Osteocyte (in vitro differentiated cells): ENCODE results near the gene CLPTM1L. TPM values are rescaled to one million over a fixed set of nuclear protein-coding genes. Genes with fewer than 3 reads are reported as not detected.

Experiments used
- DNase-seq: peaks from one replicate; pipeline ENCODE4 v3.0.0; 2021; ENCODE audit warnings: mixed read lengths; ENCODE audit not compliant: unreplicated experiment; ENCODE audit errors: extremely low spot score
- H3K27ac Mint-ChIP-seq: one replicate; pipeline ENCODE4 v1.8.0; 2021; ENCODE audit warnings: mild to moderate bottlenecking, mixed read lengths; ENCODE audit not compliant: unreplicated experiment
- H3K27me3 Mint-ChIP-seq: one replicate; pipeline ENCODE4 v1.8.0; 2021; ENCODE audit warnings: mixed read lengths; ENCODE audit not compliant: unreplicated experiment
- H3K36me3 Mint-ChIP-seq: one replicate; pipeline ENCODE4 v1.8.0; 2021; ENCODE audit warnings: mixed read lengths; ENCODE audit not compliant: unreplicated experiment
- H3K4me1 Mint-ChIP-seq: one replicate; pipeline ENCODE4 v1.8.0; 2021; ENCODE audit warnings: mixed read lengths; ENCODE audit not compliant: unreplicated experiment
- H3K4me3 Mint-ChIP-seq: one replicate; pipeline ENCODE4 v1.8.0; 2021; ENCODE audit warnings: mild to moderate bottlenecking, moderate library complexity, mixed read lengths; ENCODE audit not compliant: unreplicated experiment
- H3K9me3 Mint-ChIP-seq: one replicate; pipeline ENCODE4 v1.8.0; 2021; ENCODE audit warnings: mixed read lengths; ENCODE audit not compliant: unreplicated experiment
- total RNA-seq: library from RNA; stranded (reverse); gene quantifications from 2 replicates; pipeline ENCODE4 v1.2.1, GENCODE V29; 2021
- TF ChIP-seq, protein P1 (sequence below): fragments of 200-600 bp; sonication (generic); IDR thresholded peaks from 2 replicates; pipeline ENCODE4 v1.5.0; 2021; ENCODE audit warnings: antibody characterized with exemption, mild to moderate bottlenecking, moderate library complexity

The CLPTM1L gene
- total RNA-seq, 1 donor from 2014 or later, result 93.1 TPM

DNA sequence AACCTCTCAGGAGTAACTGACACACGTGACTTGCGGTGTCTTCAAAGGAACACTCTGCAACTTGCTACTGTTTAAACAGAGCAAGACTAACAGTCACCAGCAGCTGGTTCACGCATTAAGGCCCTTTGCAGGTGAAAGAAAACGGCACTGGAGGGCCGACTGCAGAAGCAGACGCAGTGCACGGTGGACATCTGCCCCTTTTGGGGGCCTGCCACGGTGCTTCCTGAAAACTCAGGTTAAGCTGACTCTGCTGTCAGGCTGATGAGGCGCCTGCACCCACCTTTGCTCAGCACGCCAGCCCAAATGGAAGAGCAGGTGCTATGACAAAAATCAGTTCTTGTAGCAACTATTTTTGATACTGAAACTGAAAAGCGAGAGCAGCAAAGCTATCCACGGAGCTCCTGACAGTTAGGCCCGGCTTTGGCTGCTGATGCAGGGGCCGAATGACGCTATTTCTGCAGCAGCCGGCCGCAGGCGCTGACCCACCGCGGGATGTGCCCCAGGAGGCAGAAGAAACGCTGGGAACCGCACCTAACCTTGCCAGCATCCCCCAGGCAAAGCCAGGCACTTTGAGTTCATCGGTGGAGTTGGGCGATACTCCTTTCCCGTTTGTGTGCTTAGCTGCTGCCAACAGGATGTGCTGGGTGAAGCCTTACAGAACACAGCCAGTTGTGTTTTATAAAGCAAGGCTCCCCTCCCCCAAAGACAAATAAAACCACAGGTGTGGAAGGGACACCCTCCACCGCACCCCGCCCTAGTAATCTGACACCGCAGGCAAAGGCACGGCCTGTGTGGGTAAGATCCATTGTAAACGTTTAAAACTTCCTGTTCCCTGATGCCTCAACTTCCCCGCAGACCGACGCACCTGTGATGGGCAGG lies 29.0 kb downstream of the CLPTM1L start:
- DNase-seq, result peak; percentile 34
- TF ChIP-seq, protein P1, sequence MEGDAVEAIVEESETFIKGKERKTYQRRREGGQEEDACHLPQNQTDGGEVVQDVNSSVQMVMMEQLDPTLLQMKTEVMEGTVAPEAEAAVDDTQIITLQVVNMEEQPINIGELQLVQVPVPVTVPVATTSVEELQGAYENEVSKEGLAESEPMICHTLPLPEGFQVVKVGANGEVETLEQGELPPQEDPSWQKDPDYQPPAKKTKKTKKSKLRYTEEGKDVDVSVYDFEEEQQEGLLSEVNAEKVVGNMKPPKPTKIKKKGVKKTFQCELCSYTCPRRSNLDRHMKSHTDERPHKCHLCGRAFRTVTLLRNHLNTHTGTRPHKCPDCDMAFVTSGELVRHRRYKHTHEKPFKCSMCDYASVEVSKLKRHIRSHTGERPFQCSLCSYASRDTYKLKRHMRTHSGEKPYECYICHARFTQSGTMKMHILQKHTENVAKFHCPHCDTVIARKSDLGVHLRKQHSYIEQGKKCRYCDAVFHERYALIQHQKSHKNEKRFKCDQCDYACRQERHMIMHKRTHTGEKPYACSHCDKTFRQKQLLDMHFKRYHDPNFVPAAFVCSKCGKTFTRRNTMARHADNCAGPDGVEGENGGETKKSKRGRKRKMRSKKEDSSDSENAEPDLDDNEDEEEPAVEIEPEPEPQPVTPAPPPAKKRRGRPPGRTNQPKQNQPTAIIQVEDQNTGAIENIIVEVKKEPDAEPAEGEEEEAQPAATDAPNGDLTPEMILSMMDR, result no peak
- Mint-ChIP-seq H3K27me3 (no peaks in the 10 kb centered on the region), H3K4me3 (no peak overlapping the region), H3K36me3 (peaks cover 27% of the 10 kb centered on the region), H3K4me1 (no peaks in the 10 kb centered on the region), H3K9me3 (no peaks in the 10 kb centered on the region), H3K27ac (no peak overlapping the region)

DNA sequence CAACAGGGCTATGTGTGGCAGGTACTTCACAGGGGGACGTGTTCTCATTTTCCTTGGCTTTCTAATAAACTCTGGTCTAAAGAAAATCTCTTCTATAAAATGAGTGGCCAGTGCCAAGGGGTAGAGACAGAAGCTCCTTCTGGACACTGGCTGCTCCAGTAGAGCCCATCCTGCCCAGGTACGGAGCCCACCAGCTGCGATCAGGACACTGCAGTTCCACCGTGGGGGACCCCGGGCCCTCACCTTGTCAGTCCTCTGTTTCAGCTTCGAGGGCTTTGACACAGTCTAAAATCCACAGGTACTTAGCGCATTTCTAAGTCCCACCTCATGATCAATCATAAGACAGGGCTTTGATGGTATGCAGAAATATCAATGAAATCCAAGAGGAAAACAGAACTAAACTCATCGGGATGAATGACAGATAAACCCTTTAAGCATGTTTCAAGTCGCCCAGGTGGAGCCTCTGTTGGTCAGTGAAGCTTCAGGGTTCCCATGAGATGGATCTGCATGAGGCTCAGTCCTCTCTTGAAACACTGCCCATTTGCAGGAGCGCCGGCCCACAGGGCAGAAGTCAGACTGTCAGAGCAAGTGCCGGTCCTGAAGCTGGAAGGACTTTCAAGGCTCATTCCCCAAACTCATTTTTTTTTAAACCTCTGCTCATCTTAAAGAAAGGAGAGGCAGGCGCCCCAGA lies 29.7 kb downstream of the CLPTM1L start:
- H3K36me3 Mint-ChIP-seq, result peaks cover 20% of the 10 kb centered on the region
- no peak for DNase-seq
- H3K4me3 Mint-ChIP-seq, result no peak overlapping the region
- TF ChIP-seq, protein P1, result no peak
- peaks cover 6% of the 10 kb centered on the region for H3K27me3 Mint-ChIP-seq
- H3K9me3 Mint-ChIP-seq, result peaks cover 6% of the 10 kb centered on the region
- no peaks in the 10 kb centered on the region for H3K4me1 Mint-ChIP-seq
- H3K27ac Mint-ChIP-seq, result no peak overlapping the region

DNA sequence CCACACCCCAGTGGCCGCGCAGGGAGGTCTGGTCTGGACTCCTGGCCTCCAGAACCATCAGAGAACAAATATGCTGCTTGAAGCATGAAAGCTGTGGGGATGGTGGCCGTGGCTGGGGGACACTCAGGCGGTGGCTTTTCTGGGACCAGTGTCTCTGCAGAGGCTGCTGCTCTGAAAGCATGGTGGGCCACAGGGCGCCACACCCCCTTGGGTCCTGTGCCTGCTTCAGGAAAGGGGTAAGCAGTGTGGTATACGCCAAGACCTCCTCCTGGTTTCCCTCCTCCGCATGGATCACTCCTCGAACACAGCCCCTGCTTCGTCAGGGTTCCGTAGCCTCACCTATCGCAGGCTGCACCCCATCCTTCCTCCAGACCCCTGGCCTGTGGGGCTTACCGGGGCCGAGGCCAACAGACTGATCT lies 30.3 kb downstream of the CLPTM1L start:
- peak; percentile 76 for DNase-seq
- peaks cover 7% of the 10 kb centered on the region for H3K9me3 Mint-ChIP-seq
- no peaks in the 10 kb centered on the region for H3K4me1 Mint-ChIP-seq
- peaks cover 18% of the 10 kb centered on the region for H3K36me3 Mint-ChIP-seq
- H3K4me3 Mint-ChIP-seq, result no peak overlapping the region
- H3K27ac Mint-ChIP-seq, result no peak overlapping the region
- TF ChIP-seq, protein P1, result no peak
- peaks cover 8% of the 10 kb centered on the region for H3K27me3 Mint-ChIP-seq

DNA sequence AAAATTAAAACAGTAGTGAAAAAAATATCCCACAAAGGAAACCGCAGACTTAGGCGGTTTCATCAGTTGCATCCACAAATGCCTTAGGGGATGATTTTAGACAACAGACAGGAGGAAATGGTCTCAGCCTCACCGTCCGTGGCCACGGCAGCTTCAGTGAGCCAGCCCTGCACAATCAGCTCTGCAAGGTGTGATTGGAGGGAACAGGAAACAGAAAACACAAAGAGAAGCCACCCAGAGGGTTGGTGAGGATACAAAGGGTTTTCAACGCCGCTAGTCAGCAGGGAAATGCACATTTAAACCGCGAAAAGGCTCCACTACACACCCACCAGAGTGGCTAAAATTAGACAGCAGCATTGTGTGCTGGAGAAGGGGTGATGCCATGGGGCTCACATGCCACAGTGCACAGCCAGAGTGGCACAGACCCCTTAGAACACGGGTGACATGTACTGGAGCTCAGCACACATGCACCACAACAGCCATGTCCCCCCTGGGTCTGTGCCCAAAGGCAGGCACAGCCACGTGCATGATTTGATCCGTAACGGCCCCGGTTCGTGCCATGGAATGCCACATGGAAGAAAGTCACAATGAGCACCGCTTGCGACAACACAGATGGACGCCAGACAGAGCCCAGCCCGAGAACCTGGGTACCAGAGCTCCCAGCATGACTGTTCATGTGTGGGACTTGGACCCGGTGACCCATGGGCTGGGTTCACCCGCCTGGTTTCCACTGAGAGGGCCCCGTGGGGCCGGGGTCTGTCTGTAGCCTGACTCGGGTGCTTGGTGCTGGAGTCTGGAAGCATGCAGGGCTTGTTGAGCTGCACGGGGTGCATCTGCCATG lies 31.7 kb downstream of the CLPTM1L start:
- DNase-seq, result peak; percentile 80
- Mint-ChIP-seq H3K9me3 (peaks cover 7% of the 10 kb centered on the region), H3K27me3 (peaks cover 8% of the 10 kb centered on the region), H3K4me3 (no peak overlapping the region), H3K4me1 (no peaks in the 10 kb centered on the region), H3K36me3 (peaks cover 11% of the 10 kb centered on the region), H3K27ac (no peak overlapping the region)
- TF ChIP-seq, protein P1, result no peak
